H9 (cell line): Measurements from ENCODE around the gene MBOAT2. TPM values are rescaled to one million over a fixed set of nuclear protein-coding genes. Genes with fewer than 3 reads are reported as not detected.
A peak's percentile ranks its signal among the peaks of the same experiment; 100 is the strongest.

Source experiments
- DNase-seq: peaks from one replicate; pipeline ENCODE4 v3.0.0-alpha.2; 2017
- H2AFZ ChIP-seq: one replicate; pipeline ENCODE4 v1.6.1; 2013; ENCODE audit warnings: mild to moderate bottlenecking, low read length, control low read depth, moderate library complexity
- H2AK5ac ChIP-seq: 2 replicates; pipeline ENCODE4 v1.6.1; 2013; ENCODE audit warnings: low read length, control low read depth, mixed read lengths; ENCODE audit not compliant: insufficient read length
- H2BK120ac ChIP-seq: one replicate; pipeline ENCODE4 v1.6.1; 2013; ENCODE audit warnings: low read depth, mild to moderate bottlenecking, low read length, control low read depth, inconsistent platforms; ENCODE audit not compliant: poor library complexity, severe bottlenecking
- H2BK12ac ChIP-seq: 2 replicates; pipeline ENCODE4 v1.6.1; 2013; ENCODE audit warnings: low read length, control low read depth, mixed read lengths, low read depth; ENCODE audit not compliant: insufficient read length
- H2BK15ac ChIP-seq: 2 replicates; pipeline ENCODE4 v1.6.1; 2013; ENCODE audit warnings: low read depth, low read length, control low read depth
- H2BK20ac ChIP-seq: one replicate; pipeline ENCODE4 v1.6.1; 2013; ENCODE audit warnings: low read depth, mild to moderate bottlenecking, low read length, control low read depth, inconsistent platforms; ENCODE audit not compliant: poor library complexity, severe bottlenecking
- H2BK5ac ChIP-seq: 2 replicates; pipeline ENCODE4 v1.6.1; 2013; ENCODE audit warnings: low read length, control low read depth, mixed read lengths; ENCODE audit not compliant: insufficient read length
- H3K14ac ChIP-seq: 2 replicates; pipeline ENCODE4 v1.6.1; 2013; ENCODE audit warnings: low read length, control low read depth; ENCODE audit not compliant: insufficient read depth
- H3K18ac ChIP-seq: 2 replicates; pipeline ENCODE4 v1.6.1; 2013; ENCODE audit warnings: low read depth, mild to moderate bottlenecking, mixed read lengths, low read length, control low read depth; ENCODE audit not compliant: insufficient read length
- H3K23ac ChIP-seq: 2 replicates; pipeline ENCODE4 v1.6.1; 2013; ENCODE audit warnings: low read length, control low read depth, mixed read lengths, low read depth; ENCODE audit not compliant: insufficient read length
- H3K23me2 ChIP-seq: 2 replicates; pipeline ENCODE4 v1.6.1; 2013; ENCODE audit warnings: low read depth, mild to moderate bottlenecking, mixed read lengths, low read length, control low read depth; ENCODE audit not compliant: insufficient read length, poor library complexity, severe bottlenecking
- H3K27ac ChIP-seq: 2 replicates; pipeline ENCODE4 v1.5.1; 2013; ENCODE audit warnings: low read length, control low read depth, mixed read lengths, low read depth; ENCODE audit not compliant: insufficient read length
- H3K27me3 ChIP-seq: 2 replicates; pipeline ENCODE4 v1.6.1; 2013; ENCODE audit warnings: low read length, control low read depth, inconsistent platforms; ENCODE audit not compliant: insufficient read depth
- H3K4ac ChIP-seq: 2 replicates; pipeline ENCODE4 v1.6.1; 2013; ENCODE audit warnings: low read depth, mild to moderate bottlenecking, control low read depth, inconsistent platforms, low read length, moderate library complexity
- H3K4me1 ChIP-seq: 2 replicates; pipeline ENCODE4 v1.6.1; 2013; ENCODE audit warnings: low read length, control low read depth, inconsistent platforms; ENCODE audit not compliant: insufficient read depth
- H3K4me2 ChIP-seq: 2 replicates; pipeline ENCODE4 v1.6.1; 2013; ENCODE audit warnings: low read length, control low read depth, mixed read lengths; ENCODE audit not compliant: insufficient read length, insufficient read depth
- H3K56ac ChIP-seq: 2 replicates; pipeline ENCODE4 v1.6.1; 2013; ENCODE audit warnings: low read depth, mild to moderate bottlenecking, mixed read lengths, low read length, control low read depth; ENCODE audit not compliant: insufficient read length
- H3K79me1 ChIP-seq: 2 replicates; pipeline ENCODE4 v1.6.1; 2013; ENCODE audit warnings: low read depth, mild to moderate bottlenecking, moderate library complexity, low read length, control low read depth, inconsistent platforms; ENCODE audit not compliant: insufficient read depth, poor library complexity, severe bottlenecking
- H3K79me2 ChIP-seq: 2 replicates; pipeline ENCODE4 v1.6.1; 2013; ENCODE audit warnings: low read length, control low read depth, inconsistent platforms; ENCODE audit not compliant: insufficient read depth
- H3K9ac ChIP-seq: 2 replicates; pipeline ENCODE4 v1.6.1; 2013; ENCODE audit warnings: low read length, control low read depth, mixed read lengths; ENCODE audit not compliant: insufficient read length; ENCODE audit errors: extremely low read depth
- H3K9me3 ChIP-seq: one replicate; pipeline ENCODE4 v1.6.1; 2013; ENCODE audit warnings: low read depth, low read length, inconsistent platforms; ENCODE audit not compliant: control insufficient read depth
- H3T11ph ChIP-seq: one replicate; pipeline ENCODE4 v1.6.1; 2013; ENCODE audit warnings: mild to moderate bottlenecking, low read length, control low read depth, inconsistent platforms
- H4K20me1 ChIP-seq: one replicate; pipeline ENCODE4 v1.6.1; 2013; ENCODE audit not compliant: control insufficient read depth, insufficient read length, insufficient read depth
- H4K5ac ChIP-seq: 2 replicates; pipeline ENCODE4 v1.6.1; 2013; ENCODE audit warnings: low read depth, mild to moderate bottlenecking, mixed read lengths, low read length, control low read depth; ENCODE audit not compliant: insufficient read length
- H4K8ac ChIP-seq: replicated peaks from 2 replicates; pipeline ENCODE4 v1.6.1; 2013; ENCODE audit warnings: low read length, control low read depth, mixed read lengths, low read depth; ENCODE audit not compliant: insufficient read length
- H4K91ac ChIP-seq: 2 replicates; pipeline ENCODE4 v1.6.1; 2013; ENCODE audit warnings: low read depth, mild to moderate bottlenecking, moderate library complexity, mixed read lengths, low read length, control low read depth; ENCODE audit not compliant: insufficient read length
- H3K27ac Mint-ChIP-seq, 3 experiments: 2 replicates in 2 of 3; 3 replicates in 1 of 3; pipeline ENCODE4 v1.8.0; 2020 to 2021; ENCODE audit warnings: mixed read lengths in 3 of 3, mild to moderate bottlenecking in 1 of 3, moderate library complexity in 1 of 3
- H3K27me3 Mint-ChIP-seq: 2 replicates; pipeline ENCODE4 v1.8.0; 2021; ENCODE audit warnings: low read depth, mild to moderate bottlenecking, moderate library complexity, mixed read lengths
- H3K36me3 Mint-ChIP-seq, 3 experiments: 2 replicates in 2 of 3; 3 replicates in 1 of 3; pipeline ENCODE4 v1.8.0; 2020 to 2021; ENCODE audit warnings: low read depth in 3 of 3, mixed read lengths in 3 of 3; ENCODE audit not compliant: insufficient read depth in 1 of 3
- H3K4me1 Mint-ChIP-seq, 2 experiments: 2 replicates each; pipeline ENCODE4 v1.8.0; 2020; ENCODE audit warnings: mixed read lengths in 2 of 2
- H3K4me3 Mint-ChIP-seq, 2 experiments: 2 replicates in 1 of 2; 3 replicates in 1 of 2; pipeline ENCODE4 v1.8.0; 2020 to 2021; ENCODE audit warnings: mild to moderate bottlenecking in 2 of 2, mixed read lengths in 2 of 2, moderate library complexity in 1 of 2
- H3K9me3 Mint-ChIP-seq, 2 experiments: 2 replicates in 1 of 2; 3 replicates in 1 of 2; pipeline ENCODE4 v1.8.0; 2020; ENCODE audit warnings: mild to moderate bottlenecking in 2 of 2, mixed read lengths in 2 of 2, moderate library complexity in 1 of 2
- WGBS: extraction: QIAGEN DNeasy Blood & Tissue Kit; methylation state at CpG from one replicate; pipeline ENCODE4 v1.1.7; 2013; ENCODE audit warnings: missing lambda C conversion rate, low lambda C conversion rate, mixed read lengths; ENCODE audit not compliant: insufficient read length; ENCODE audit errors: extremely low coverage; 5-methylcytosine and 5-hydroxymethylcytosine counted together
- total RNA-seq: library from RNA; stranded (reverse); gene quantifications from 2 replicates; pipeline ENCODE4 v1.2.1, GENCODE V29; 2021
- TF ChIP-seq, protein P1 (sequence below): fragments of 200-600 bp; sonication (generic); conservative IDR thresholded peaks from 3 replicates; pipeline ENCODE4 v1.8.0; 2021; ENCODE audit warnings: antibody characterized with exemption, mild to moderate bottlenecking

The MBOAT2 gene
- total RNA-seq, 1 experiment from 2014 or later: 20.2 TPM

DNA sequence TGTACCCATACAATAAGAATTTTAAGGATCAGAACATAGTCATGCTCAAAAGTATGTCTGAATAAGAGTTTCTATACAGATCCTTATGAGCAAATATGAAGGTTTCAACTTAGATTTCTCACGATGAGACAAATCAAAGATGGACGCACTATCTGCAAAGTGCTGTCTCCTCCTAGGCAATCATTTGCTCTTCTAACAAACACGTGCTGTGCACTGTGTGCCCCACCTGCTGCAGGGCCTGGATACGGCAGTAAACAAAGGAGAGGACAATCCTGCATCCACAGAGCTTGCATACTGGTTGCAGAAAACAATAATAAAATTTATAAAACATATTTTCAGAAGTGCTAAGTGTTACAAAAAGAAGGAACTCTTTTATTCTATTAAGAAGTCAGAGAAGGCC lies 126.2 kb downstream of the MBOAT2 start:
- Histone ChIP-seq H3K79me1 (no peaks in the 10 kb centered on the region), H2AFZ (no peak overlapping the region), H3K23me2 (no peaks in the 10 kb centered on the region), H2BK12ac (no peak overlapping the region), H3K27ac (no peak overlapping the region), H3K9ac (no peak overlapping the region), H2BK120ac (no peak overlapping the region), H3K56ac (no peak overlapping the region), H4K20me1 (no peaks in the 10 kb centered on the region), H4K5ac (no peak overlapping the region), H3K23ac (no peak overlapping the region), H2BK20ac (no peak overlapping the region), H3K9me3 (no peaks in the 10 kb centered on the region), H3K18ac (no peak overlapping the region), H4K8ac (no peak overlapping the region), H3K14ac (no peak overlapping the region), H4K91ac (no peak overlapping the region), H2BK5ac (no peak overlapping the region), H3K4ac (no peak overlapping the region), H2AK5ac (no peak overlapping the region), H3K27me3 (no peaks in the 10 kb centered on the region), H3K4me2 (no peak overlapping the region), H3T11ph (no peak overlapping the region), H3K79me2 (no peaks in the 10 kb centered on the region), H2BK15ac (no peak overlapping the region), H3K4me1 (no peaks in the 10 kb centered on the region)
- Mint-ChIP-seq H3K9me3 (no peaks in the 10 kb centered on the region), H3K36me3 (peaks cover 2 to 22% (median 12%) of the 10 kb centered on the region in 3 experiments; a peak in 5 of 7 replicates), H3K27me3 (no peaks in the 10 kb centered on the region), H3K4me3 (no peak overlapping the region), H3K27ac (peak overlapping the region in 1 of 3 experiments; percentile 86; a peak in 2 of 7 replicates), H3K4me1 (peaks cover 7 to 10% of the 10 kb centered on the region in 2 experiments)
- DNase-seq: no peak
- no CpG with 5 or more reads among the region's 4 CpGs for WGBS
- TF ChIP-seq, protein P1, sequence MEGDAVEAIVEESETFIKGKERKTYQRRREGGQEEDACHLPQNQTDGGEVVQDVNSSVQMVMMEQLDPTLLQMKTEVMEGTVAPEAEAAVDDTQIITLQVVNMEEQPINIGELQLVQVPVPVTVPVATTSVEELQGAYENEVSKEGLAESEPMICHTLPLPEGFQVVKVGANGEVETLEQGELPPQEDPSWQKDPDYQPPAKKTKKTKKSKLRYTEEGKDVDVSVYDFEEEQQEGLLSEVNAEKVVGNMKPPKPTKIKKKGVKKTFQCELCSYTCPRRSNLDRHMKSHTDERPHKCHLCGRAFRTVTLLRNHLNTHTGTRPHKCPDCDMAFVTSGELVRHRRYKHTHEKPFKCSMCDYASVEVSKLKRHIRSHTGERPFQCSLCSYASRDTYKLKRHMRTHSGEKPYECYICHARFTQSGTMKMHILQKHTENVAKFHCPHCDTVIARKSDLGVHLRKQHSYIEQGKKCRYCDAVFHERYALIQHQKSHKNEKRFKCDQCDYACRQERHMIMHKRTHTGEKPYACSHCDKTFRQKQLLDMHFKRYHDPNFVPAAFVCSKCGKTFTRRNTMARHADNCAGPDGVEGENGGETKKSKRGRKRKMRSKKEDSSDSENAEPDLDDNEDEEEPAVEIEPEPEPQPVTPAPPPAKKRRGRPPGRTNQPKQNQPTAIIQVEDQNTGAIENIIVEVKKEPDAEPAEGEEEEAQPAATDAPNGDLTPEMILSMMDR: no peak
